HG02798 (cell line): ENCODE measurements around the gene GSTT2B.
"Not testable (repeated sequence)": the region's sequence is repeated elsewhere in the genome, so short reads cannot be mapped to it uniquely, and the experiment has no call there.

Experiments used
- ATAC-seq: cut with Tn5 transposase; IDR thresholded peaks from one replicate; pipeline ENCODE4 v1.9.1; 2021; ENCODE audit warnings: mild to moderate bottlenecking; ENCODE audit not compliant: unreplicated experiment, poor library complexity

Gene GSTT2B

GRCh38 chr22:23961084-23961771, at the start of gene GSTT2B:
Gene GSTT2B, minus strand, starts transcription at chr22:23961195. Its CDS starts 64 bp downstream, at chr22:23961131.
- ATAC-seq, result not testable (repeated sequence)

- no peak for ATAC-seq
Observed at GRCh38 chr22:24010018-24010391, 49.0 kb upstream of the GSTT2B start.

GRCh38 chr22:24009227-24010017, 48.4 kb upstream of the GSTT2B start:
- ATAC-seq, result no peak

- ATAC-seq, result no peak
Observed at GRCh38 chr22:24008381-24009226, 47.6 kb upstream of the GSTT2B start.

- no peak for ATAC-seq
Observed at GRCh38 chr22:24008022-24008283, 47.0 kb upstream of the GSTT2B start.

- ATAC-seq, result no peak
Observed at GRCh38 chr22:24007253-24008021, 46.4 kb upstream of the GSTT2B start.

- ATAC-seq, result no peak
Observed at GRCh38 chr22:24006914-24007214, 45.9 kb upstream of the GSTT2B start.

- ATAC-seq, result no peak
Observed at GRCh38 chr22:24006207-24006913, 45.4 kb upstream of the GSTT2B start.

- no peak for ATAC-seq
Observed at GRCh38 chr22:24005201-24005600, 44.2 kb upstream of the GSTT2B start, which contains the start of gene GSTT4. Gene GSTT4, minus strand, starts transcription at chr22:24005453. Its CDS starts 97 bp downstream, at chr22:24005356.

GRCh38 chr22:24003887-24004286, 42.9 kb upstream of the GSTT2B start:
- no peak for ATAC-seq

- ATAC-seq, result no peak
Observed at GRCh38 chr22:24002851-24003250, 41.9 kb upstream of the GSTT2B start.

GRCh38 chr22:24002272-24002671, 41.3 kb upstream of the GSTT2B start:
- ATAC-seq, result no peak

- ATAC-seq, result no peak
Observed at GRCh38 chr22:24001314-24001713, 40.3 kb upstream of the GSTT2B start.

- ATAC-seq, result not testable (repeated sequence)
Observed at GRCh38 chr22:23999779-24000178, 38.8 kb upstream of the GSTT2B start.

GRCh38 chr22:23997092-23997491, 36.1 kb upstream of the GSTT2B start:
- no peak for ATAC-seq

- ATAC-seq, result not testable (repeated sequence)
Observed at GRCh38 chr22:23993581-23994177, 32.7 kb upstream of the GSTT2B start.

- not testable (repeated sequence) for ATAC-seq
Observed at GRCh38 chr22:23993080-23993479, 32.1 kb upstream of the GSTT2B start.

- ATAC-seq, result not testable (repeated sequence)
Observed at GRCh38 chr22:23989583-23990244, 28.7 kb upstream of the GSTT2B start.
